GM10266 (cell line): ENCODE data around the gene KIRREL3.

Experiments
- DNase-seq: peaks from one replicate; pipeline ENCODE4 v3.0.0; 2012; ENCODE audit errors: extremely low spot score
- CTCF ChIP-seq: IDR thresholded peaks from 2 replicates; pipeline ENCODE4 v1.5.1; 2012; ENCODE audit warnings: mild to moderate bottlenecking, low read depth; ENCODE audit not compliant: control insufficient read depth, insufficient read depth; ENCODE audit errors: missing control alignments

The KIRREL3 gene

GRCh38 chr11:126720539-126721235 is 279.9 kb downstream of the KIRREL3 start:
- no peak for DNase-seq
- no peak for TF ChIP-seq CTCF

GRCh38 chr11:126719740-126720139 is 280.8 kb downstream of the KIRREL3 start:
- DNase-seq = no peak
- no peak for TF ChIP-seq CTCF

GRCh38 chr11:126718276-126718675 is 282.3 kb downstream of the KIRREL3 start:
- DNase-seq = no peak
- TF ChIP-seq CTCF = no peak

- DNase-seq = peak; percentile 66
- TF ChIP-seq CTCF = peak; percentile 73
Observed at GRCh38 chr11:126716456-126717083, 284.0 kb downstream of the KIRREL3 start.

GRCh38 chr11:126713806-126714205 is 286.8 kb downstream of the KIRREL3 start:
- no peak for TF ChIP-seq CTCF
- DNase-seq = no peak

GRCh38 chr11:126711977-126712625 is 288.5 kb downstream of the KIRREL3 start:
- no peak for DNase-seq
- TF ChIP-seq CTCF = no peak
